RWPE1 (cell line): ENCODE data around the gene FNDC11.

Source experiments
- CTCF ChIA-PET: fragments of 350-600 bp; sonication (Branson Sonifier 250); formaldehyde crosslinking; extraction: SDS; loops from one replicate; lab custom pipeline; 2021; lab: Yijun Ruan, JAX
- POLR2A ChIA-PET: fragments of 400-600 bp; formaldehyde crosslinking; extraction: SDS; loops from one replicate; lab custom pipeline; 2020; ENCODE audit warnings: antibody characterized with exemption; ENCODE audit not compliant: low non-redundant PET; lab: Yijun Ruan, JAX
- DNase-seq: peaks from one replicate; pipeline ENCODE4 v3.0.0; 2012; ENCODE audit warnings: low spot score
- H3K27ac ChIP-seq: fragments of 450-650 bp; 2 replicates; pipeline ENCODE4 v1.5.1; 2017
- CTCF ChIP-seq: fragments of 450-650 bp; conservative IDR thresholded peaks from 2 replicates; pipeline ENCODE4 v1.5.1; 2017; ENCODE audit warnings: low read depth, mild to moderate bottlenecking

FNDC11 gene

GRCh38 chr20:63519668-63520503 lies 34.1 kb upstream of the FNDC11 start:
- peak overlapping the region; percentile 92 for H3K27ac ChIP-seq
- POLR2A ChIA-PET = interaction anchor here (0.6 to 3.8 kb wide), 8 partner anchors 11 to 243 kb away, joined by 3 to 53 read pairs (median 6); partner anchors contain the start of gene PTK6
- CTCF ChIA-PET = interaction anchor here (0.7 to 3.0 kb wide), 8 partner anchors 11 to 612 kb away, joined by 3 to 20 read pairs (median 3); no protein-coding TSS in a partner anchor
- peak; percentile 53 for TF ChIP-seq CTCF
- peak; percentile 80 for DNase-seq

- H3K27ac ChIP-seq = peak within 1 kb of the TSS; percentile 92
- ChIA-PET CTCF (interaction anchor here (0.5 to 3.0 kb wide), 13 partner anchors 9 to 613 kb away, joined by 3 to 20 read pairs (median 3); partner anchors contain the start of gene PTK6), POLR2A (interaction anchor here (0.6 to 3.8 kb wide), 10 partner anchors 12 to 244 kb away, joined by 3 to 53 read pairs (median 4); partner anchors contain the start of gene PTK6)
- peak; percentile 100 for DNase-seq
- no peak for TF ChIP-seq CTCF
Measured at GRCh38 chr20:63520504-63520933, 33.4 kb upstream of the FNDC11 start, which contains the start of gene PPDPF. TSS of gene PPDPF (plus strand) at chr20:63520765. CDS start at chr20:63521309, 544 bp downstream.

GRCh38 chr20:63520934-63521601 lies 32.9 kb upstream of the FNDC11 start:
- peak; percentile 92 for DNase-seq
- no peak; the same call in 1 of the 2 replicates for TF ChIP-seq CTCF
- ChIA-PET POLR2A (interaction anchor here (0.5 to 3.8 kb wide), 15 partner anchors 9 to 286 kb away, joined by 3 to 53 read pairs (median 4); partner anchors contain the start of genes BIRC7 and PTK6), CTCF (interaction anchor here (0.5 to 3.0 kb wide), 13 partner anchors 9 to 518 kb away, joined by 3 to 20 read pairs (median 3); partner anchors contain the start of gene PTK6)
- H3K27ac ChIP-seq = peak overlapping the region; percentile 92

GRCh38 chr20:63521602-63522001 lies 32.4 kb upstream of the FNDC11 start:
- H3K27ac ChIP-seq = peak overlapping the region; percentile 92
- ChIA-PET POLR2A (interaction anchor here (0.5 to 3.8 kb wide), 14 partner anchors 8 to 286 kb away, joined by 3 to 53 read pairs (median 4); partner anchors contain the start of genes BIRC7 and PTK6), CTCF (interaction anchor here (0.9 to 3.0 kb wide), 7 partner anchors 8 to 80 kb away, joined by 3 to 20 read pairs (median 4); partner anchors contain the start of gene PTK6)
- no peak for DNase-seq
- TF ChIP-seq CTCF = no peak

GRCh38 chr20:63522091-63522868 lies 31.7 kb upstream of the FNDC11 start:
- POLR2A ChIA-PET = interaction anchor here (0.5 to 3.8 kb wide), 6 partner anchors 8 to 175 kb away, joined by 3 to 53 read pairs (median 4); partner anchors contain the start of gene PTK6
- DNase-seq = no peak
- peak overlapping the region; percentile 92 for H3K27ac ChIP-seq
- TF ChIP-seq CTCF = no peak
- CTCF ChIA-PET = interaction anchor here (0.5 to 2.2 kb wide), 5 partner anchors 13 to 237 kb away, joined by 3 to 8 read pairs (median 4); no protein-coding TSS in a partner anchor
